GM21723 (cell line): ENCODE measurements around the gene FLT1.

ENCODE experiments used
- ATAC-seq: cut with Tn5 transposase; IDR thresholded peaks from one replicate; pipeline ENCODE4 v1.9.1; 2021; ENCODE audit warnings: mild to moderate bottlenecking, moderate library complexity; ENCODE audit not compliant: unreplicated experiment

Gene FLT1

DNA sequence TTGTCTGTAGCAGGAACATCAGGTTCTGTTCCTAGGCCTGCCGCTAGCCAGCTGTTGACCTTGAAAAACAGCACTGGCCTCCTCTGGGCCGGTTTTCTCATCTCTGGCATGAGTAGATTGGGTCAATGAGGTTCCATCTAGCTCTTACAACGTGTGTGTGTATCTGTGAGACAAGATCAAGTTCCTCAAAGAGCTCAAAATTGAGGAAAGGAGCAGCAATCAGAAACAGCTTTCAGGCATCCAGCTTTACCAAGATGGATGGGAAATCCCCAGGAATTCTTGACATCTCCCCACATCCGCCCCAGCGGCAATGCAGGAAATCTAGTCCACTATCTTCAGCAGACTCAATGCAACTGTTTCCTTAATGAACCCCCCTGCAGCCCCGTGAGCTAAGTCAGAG, 4.9 kb downstream of the FLT1 start:
- no peak for ATAC-seq

DNA sequence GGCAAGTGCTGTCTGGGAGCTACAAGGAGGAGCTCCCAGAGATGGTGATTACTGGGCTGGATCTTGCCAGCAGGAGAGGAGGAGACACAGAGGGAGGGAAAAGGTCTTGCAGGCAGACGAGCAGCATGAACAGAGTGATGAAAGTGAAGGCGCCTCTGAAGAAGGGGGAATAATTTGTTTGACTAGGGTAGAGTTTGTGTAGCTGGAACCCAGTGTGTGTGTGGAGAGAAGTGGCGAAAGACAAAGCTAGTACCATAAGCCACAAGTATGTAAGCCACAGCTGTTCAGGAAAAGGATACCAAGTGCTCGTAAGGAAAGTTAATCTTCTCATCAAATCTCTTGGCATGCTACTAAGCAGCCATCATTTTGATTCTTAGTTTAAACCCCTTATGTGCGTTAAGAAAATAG, 5.4 kb downstream of the FLT1 start:
- no peak for ATAC-seq

GRCh38 chr13:28488376-28489005, 6.4 kb downstream of the FLT1 start:
- no peak for ATAC-seq

GRCh38 chr13:28485996-28486543, 8.9 kb downstream of the FLT1 start:
- no peak for ATAC-seq

DNA sequence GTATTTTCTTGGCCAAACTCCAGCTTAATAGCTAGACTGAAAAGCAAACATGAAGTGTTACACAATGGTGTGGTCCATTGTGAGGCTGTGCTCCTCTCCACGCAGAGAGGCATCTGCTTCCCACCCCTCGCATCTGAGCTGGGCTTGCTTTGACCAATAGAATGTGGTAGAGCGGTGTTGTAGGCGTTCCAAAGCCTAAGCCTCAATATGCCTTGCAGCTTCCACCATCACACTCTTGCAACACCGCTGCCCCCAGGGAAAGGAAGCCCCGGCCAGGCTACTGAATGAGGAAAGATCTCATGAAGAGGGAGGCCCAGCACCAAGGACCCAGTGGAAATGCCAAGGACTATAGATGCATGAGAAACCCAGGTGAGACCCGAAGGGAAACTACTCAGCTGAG, 9.4 kb downstream of the FLT1 start:
- ATAC-seq = no peak

- no peak for ATAC-seq
These were observed 9.8 kb downstream of the FLT1 start for GRCh38 chr13:28485097-28485496.

- ATAC-seq = no peak
These were observed 11.5 kb downstream of the FLT1 start for GRCh38 chr13:28483313-28483931.

GRCh38 chr13:28479005-28479404, 15.9 kb downstream of the FLT1 start:
- ATAC-seq = no peak

DNA sequence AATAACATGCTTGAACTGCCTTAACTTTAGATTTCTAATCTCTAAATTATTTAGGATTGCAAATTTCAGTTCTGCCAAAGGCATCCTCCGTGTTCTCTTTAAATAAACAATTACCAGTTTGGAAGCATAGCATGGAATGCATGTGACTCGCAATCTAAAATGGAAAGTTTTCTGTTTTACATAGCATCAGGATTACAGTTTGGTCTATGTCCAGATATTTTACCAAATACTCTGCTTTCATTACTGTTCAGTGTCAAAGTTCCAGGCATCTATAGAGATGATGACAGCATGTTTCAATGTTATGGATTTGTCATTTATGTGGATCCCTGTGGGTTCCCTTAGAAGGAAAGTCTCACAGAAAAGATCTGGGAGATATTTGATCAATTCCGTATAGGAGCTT, 16.8 kb downstream of the FLT1 start:
- no peak for ATAC-seq

- ATAC-seq = no peak
These were observed 17.3 kb downstream of the FLT1 start for GRCh38 chr13:28477709-28477973.

DNA sequence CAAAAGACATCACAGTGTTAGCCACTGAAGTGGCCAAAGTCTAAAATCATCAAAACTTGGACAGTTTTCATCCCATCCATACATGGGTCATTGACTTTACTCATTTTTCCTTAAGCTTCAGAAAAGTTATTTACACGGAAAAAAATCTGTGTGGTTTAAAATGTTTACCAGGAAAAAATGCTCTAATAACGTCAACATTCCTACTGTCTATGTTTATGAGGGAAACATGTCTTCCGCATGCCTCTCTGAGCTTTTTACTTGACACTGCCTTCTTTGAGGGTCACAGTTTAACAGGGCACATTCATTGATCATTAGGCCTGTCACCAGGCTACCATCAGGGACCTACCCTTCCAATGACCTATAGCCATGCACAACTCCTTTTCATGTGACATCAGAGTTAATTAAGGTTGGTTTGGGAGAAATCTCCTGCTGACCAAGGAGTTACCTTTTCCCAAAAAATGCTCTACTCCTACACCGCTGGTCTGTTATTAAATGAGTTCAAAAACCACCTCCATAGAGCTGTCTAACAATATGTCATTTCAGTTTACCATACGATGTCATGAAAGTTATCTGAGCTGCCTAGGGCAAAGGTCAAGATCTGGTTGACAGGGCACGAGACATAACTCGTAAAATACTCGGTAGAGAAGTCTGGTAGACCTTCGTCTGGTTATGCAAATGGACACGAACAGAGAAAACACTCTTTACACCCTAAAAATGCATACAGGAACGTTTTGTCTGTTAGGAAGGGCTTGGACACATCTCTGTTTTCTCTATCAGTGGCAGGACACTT, 17.8 kb downstream of the FLT1 start:
- no peak for ATAC-seq

DNA sequence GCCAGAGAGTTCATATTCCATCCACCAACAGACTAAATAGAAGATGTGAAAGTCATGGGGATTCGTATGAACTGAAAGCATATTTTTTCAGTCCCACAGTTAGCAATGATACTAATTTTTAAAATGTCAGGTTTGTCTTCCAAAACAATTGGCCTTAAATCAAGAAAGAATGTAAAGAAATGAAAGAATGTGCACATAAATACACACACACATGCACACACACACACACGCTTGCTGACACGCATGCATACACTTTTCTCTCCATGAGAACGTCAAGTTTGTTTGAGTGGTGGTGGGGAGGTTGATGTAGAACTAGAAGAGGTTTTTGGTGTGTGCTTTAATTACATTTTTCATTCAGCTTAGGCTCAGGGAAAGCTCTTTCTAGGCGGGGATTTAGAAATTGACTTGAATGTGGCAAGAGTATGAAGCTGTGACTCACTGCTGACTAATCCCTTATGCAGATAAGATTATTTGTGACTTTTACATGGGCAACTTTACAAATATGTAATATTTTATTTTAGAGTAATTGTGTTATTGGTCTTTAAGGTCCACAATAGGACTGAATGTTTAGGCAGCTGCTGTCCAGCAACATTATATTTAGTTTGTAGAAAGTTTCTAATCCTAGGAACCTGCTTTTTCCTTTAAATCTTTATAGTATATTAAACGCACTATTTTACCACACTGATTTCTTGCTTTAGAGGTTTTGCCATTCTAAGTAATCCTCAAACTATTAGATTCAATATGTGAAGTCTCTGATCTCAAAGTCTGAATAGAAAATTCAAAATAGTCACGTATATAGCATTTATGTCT, 18.8 kb downstream of the FLT1 start:
- no peak for ATAC-seq

DNA sequence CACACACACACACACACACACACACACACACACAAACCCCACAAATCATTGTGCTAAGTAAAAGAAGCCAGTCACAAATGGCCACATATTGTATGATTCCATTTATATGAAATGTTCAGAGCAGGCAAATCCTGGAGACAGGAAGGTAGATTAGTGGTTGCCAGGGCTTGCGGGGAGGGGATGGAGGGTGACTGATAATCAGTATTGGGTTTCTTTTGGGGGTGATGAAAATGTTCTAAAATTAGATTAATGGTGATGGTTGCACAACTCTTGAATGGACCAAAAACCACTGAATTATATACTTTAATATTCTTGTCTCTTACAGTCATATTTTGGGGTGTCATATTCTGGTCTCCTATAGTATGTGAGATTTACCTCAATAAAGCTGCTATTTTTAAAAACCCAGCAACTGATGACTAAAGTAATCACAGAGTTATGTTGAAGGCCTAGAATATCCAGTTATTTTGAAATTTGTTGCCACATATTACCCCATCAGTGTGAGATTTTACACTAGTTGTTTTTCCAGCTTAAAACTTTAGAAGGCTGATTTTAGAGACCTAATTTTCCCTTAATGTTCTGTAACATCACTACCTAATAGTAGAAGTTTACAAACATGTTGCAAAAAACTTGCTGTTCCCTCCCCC, 20.3 kb downstream of the FLT1 start:
- ATAC-seq = no peak

DNA sequence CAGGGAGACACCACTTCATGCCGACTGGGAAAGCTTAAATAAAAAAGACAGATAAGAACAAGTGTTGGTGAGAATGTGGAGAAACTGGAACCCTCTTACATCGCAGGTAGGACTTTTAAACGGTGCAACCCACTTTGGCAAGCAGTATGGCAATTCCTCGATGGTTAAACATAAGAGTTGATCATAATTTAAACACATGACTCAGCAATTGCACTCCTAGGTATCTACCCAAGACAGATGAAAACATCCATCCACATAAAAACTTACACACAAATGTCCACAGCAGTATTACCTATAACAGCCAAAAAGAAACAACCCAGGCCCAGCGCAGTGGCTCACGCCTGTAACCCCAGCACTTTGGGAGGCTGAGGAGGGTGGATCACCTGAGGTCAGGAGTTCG, 21.9 kb downstream of the FLT1 start:
- no peak for ATAC-seq

DNA sequence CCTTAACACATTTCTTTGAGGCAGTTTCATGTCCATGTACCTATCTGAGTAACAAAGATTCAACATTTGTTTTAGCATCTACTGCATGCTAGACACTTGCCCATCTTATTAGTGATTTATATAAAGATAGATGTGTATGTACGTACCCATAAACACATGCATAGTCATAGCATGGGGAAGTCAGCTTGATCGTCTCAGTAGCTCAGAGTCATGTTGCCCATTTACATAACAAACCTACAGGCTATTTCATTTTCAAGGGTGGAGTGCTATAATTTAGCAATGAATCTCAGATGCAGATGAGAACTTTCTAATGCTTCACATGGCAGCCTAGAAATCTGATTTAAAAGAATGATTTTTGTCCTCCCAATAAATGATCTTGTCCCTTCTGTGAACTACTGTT, 23.5 kb downstream of the FLT1 start:
- no peak for ATAC-seq

DNA sequence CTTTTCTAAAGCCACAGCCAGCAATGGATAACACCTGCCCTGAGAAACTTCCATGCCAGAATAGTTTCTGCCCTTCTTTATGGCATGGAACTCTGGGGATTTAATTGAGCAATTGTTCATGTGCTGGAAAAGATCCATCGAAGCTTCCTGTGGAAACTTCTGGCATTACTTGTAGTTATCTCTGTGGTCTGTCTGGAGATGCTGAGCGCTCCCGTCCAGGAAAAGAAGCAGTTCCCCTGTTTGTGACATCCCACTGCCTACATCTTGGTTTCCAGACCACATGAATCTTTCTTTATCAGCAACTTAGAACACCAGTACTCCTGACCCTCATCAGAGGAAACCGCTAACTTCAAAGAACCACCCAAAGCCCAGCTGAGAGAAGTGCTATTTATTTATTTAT, 24.6 kb downstream of the FLT1 start:
- ATAC-seq = no peak

DNA sequence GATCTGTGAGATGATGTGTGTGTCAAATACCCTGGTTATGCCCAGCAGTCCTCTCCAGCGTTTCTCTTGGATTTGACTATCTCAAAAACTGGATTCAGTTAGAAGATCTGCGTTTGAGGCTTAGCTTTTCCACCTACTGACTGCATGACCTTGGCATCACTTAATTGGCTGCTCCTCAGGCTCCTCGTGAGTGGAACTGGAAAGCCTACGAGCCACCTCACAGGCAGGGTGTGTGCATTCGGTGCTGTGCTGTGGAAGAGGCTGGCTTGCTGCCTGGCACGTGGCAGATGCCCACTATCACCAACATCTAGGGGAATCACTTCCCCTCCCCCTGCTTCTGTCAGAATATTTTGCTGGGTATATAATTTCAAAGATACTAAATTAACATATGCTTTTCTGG, 25.6 kb downstream of the FLT1 start:
- ATAC-seq = no peak

GRCh38 chr13:28468023-28468915, 26.7 kb downstream of the FLT1 start:
- no peak for ATAC-seq

DNA sequence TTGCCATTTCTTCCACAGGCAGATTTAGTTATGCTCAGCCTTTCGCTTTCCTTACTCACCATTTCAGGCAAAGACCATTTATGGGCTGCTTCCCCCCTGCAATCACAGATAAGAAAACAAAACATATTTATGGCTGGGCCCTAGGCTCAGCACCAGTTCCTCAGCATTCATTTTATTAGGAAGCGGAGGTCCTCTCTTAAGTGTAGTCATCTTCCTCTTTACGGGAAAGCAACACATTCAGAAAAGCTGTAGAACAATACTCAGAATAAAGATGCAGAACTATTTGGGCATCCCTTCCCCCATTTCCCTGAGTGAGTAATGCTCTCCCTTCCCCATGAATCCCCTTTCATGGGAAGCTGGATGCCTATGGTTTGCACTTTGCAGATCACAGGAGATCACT, 27.9 kb downstream of the FLT1 start:
- no peak for ATAC-seq

- no peak for ATAC-seq
These were observed 28.8 kb downstream of the FLT1 start for GRCh38 chr13:28466151-28466550.
